ENCODE results near the gene SPINK2.

DNA sequence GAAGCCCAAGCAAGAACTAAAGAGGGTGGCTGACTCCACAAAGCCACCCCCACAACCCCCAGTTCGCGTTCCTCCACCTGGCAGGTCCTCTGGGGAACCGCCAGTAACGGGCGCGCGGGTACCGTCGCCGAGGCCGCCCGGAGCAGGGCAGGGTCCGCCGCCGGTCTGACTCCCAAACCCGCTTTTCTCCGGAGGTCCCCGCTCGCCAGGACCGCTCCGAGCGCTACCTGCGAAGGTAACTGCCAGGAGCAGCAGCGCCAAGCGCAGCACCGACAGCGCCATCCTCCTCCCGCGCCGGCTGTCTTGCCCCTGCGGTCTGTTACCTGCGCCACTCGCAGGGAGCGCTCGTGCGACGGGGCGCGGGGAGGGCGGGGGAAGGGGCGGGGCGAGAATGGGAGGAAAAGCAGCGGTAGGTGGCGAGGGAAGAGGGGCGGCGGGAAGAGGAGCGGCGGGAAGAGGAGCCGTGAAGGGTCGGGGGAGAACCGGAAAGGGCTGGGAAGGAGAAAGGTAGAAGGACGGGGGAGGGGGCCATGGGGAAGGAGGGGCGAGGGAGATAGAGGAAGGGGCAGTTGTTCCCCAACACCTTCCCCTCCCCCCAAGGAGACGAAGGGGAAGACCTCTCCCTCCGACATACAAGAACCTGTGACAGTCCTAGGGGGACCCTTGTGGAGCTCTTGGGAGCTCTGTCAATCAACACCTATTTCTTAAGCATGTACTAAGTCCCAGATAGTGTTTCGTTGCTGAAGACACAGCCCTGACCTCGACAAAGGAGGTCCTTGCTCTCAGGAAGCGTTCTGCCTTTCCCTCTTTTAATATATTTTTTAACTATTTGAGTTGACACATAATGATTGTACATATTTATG is at the start of gene SPINK2:
- no peak for TF ChIP-seq POLR2A (IDR thresholded peaks at IDR 0.05; ENCODE audit: low read length)
- no peak for TF ChIP-seq GATA1 (IDR thresholded peaks at IDR 0.05; ENCODE audit: low read depth, low read length)

Data from erythroblast (primary cell).